OCI-LY7 (cell line): ENCODE measurements around the gene MOBP.

Source experiments
- CTCF ChIP-seq: fragments of 200-600 bp; sonication (generic); conservative IDR thresholded peaks from 2 replicates; pipeline ENCODE4 v1.5.1; 2014; ENCODE audit warnings: mild to moderate bottlenecking, antibody characterized with exemption, low read length, moderate library complexity, mixed read lengths
- EZH2phosphoT487 ChIP-seq: fragments of 200-600 bp; sonication (generic); IDR thresholded peaks from 2 replicates; pipeline ENCODE4 v1.6.1; 2018; ENCODE audit warnings: low read depth, borderline replicate concordance, mild to moderate bottlenecking, mixed run types, antibody characterized with exemption, low read length, moderate library complexity, mixed read lengths

DNA sequence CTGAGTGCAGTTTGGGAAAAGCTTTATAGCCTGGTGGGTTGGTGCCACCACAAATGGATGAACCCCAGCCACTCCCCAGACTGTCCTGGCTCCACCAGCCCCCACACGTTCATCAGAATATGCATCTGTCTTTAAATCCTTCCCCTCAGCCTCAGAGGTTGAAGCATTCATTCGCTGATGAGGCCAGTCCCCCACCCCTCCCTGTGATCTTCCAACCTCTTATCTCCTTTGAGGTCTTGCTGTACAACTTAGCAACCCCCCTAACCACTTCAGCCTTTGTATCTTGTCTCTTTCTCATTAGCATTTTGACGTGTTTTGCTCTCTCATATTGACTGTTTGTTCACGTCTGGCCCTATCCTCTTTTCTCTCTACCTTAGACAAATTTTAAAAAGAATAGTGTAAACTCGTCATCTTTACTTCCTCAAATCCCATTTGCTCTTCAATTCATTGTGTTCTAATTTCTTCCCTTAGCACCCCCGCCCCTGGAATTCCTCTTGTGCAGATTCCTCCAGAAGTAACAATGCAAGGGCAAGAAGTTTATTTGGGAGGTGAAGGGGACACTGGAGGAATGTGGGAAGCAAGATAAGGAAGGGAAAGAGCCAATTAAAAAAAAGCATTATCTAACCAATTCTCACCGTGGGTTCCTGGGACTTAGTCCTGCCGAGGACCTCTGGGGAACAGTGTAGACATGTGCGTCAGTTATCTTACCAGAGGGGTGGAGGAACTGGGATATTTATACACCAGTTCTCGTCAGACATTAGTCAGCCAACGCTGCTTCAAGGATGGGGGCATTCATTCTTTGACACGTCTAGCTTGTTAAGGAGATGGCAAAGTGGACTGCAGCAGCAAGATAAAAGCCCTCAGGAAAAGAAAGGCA lies 38.6 kb downstream of the MOBP start:
- TF ChIP-seq CTCF: no peak
- TF ChIP-seq EZH2phosphoT487: no peak
